Skin epidermis (tissue), 12 donors: ENCODE results near the gene SIRT2.
"Not testable (repeated sequence)": the region's sequence is repeated elsewhere in the genome, so short reads cannot be mapped to it uniquely, and the experiment has no call there.

Experiments used
- H3K27ac ChIP-seq, 21 experiments: fragments of 200-600 bp; sonication (generic) in 11 of 21; one replicate each; pipeline ENCODE4 v1.5.0; 2020; ENCODE audit warnings: mild to moderate bottlenecking in 3 of 21, inconsistent platforms in 2 of 21, moderate library complexity in 2 of 21
- H3K4me3 ChIP-seq, 7 experiments: fragments of 200-600 bp; sonication (generic) in 2 of 7; one replicate each; pipeline ENCODE4 v1.5.0; 2020; ENCODE audit warnings: inconsistent platforms in 2 of 7, mild to moderate bottlenecking in 2 of 7, moderate library complexity in 1 of 7

Gene SIRT2

GRCh38 chr19:38901683-38902082, 2.3 kb upstream of the SIRT2 start:
- Histone ChIP-seq H3K4me3 (no peak overlapping the region), H3K27ac (no peak overlapping the region)

GRCh38 chr19:38900743-38901190, 1.3 kb upstream of the SIRT2 start:
- H3K27ac ChIP-seq, result peak overlapping the region in 13 of 21 experiments; percentile 82 to 96 (median 90)
- peak overlapping the region in 5 of 7 experiments; percentile 73 to 92 (median 76) for H3K4me3 ChIP-seq

- H3K27ac ChIP-seq, result peak overlapping the region in 20 of 21 experiments; percentile 77 to 96 (median 90)
- H3K4me3 ChIP-seq, result peak overlapping the region; percentile 64 to 93 (median 76)
Measured at GRCh38 chr19:38900202-38900629, 798 bp upstream of the SIRT2 start.

- Histone ChIP-seq H3K27ac (peak overlapping the region; percentile 70 to 97 (median 89)), H3K4me3 (peak overlapping the region; percentile 64 to 93 (median 76))
Measured at GRCh38 chr19:38898788-38899446, 501 bp downstream of the SIRT2 start.

GRCh38 chr19:38894968-38895367, 4.5 kb downstream of the SIRT2 start:
- Histone ChIP-seq H3K4me3 (no peak overlapping the region), H3K27ac (no peak overlapping the region)

GRCh38 chr19:38893341-38893771, 6.1 kb downstream of the SIRT2 start:
- peak overlapping the region in 1 of 21 experiments; percentile 45 for H3K27ac ChIP-seq

GRCh38 chr19:38892841-38893240, 6.6 kb downstream of the SIRT2 start:
- Histone ChIP-seq H3K4me3 (no peak overlapping the region), H3K27ac (no peak overlapping the region)

More at GRCh38 chr19:38893341-38893771, 6.1 kb downstream of the SIRT2 start:
- H3K4me3 ChIP-seq, result no peak overlapping the region

GRCh38 chr19:38891771-38892170, 7.6 kb downstream of the SIRT2 start:
- Histone ChIP-seq H3K4me3 (no peak overlapping the region), H3K27ac (no peak overlapping the region)

- Histone ChIP-seq H3K27ac (no peak overlapping the region), H3K4me3 (no peak overlapping the region)
Measured at GRCh38 chr19:38890686-38891085, 8.7 kb downstream of the SIRT2 start.

- no peak overlapping the region for H3K4me3 ChIP-seq
- H3K27ac ChIP-seq, result no peak overlapping the region
Measured at GRCh38 chr19:38889803-38890202, 9.6 kb downstream of the SIRT2 start.

- no peak overlapping the region for H3K27ac ChIP-seq
Measured at GRCh38 chr19:38888876-38889275, 10.5 kb downstream of the SIRT2 start.

GRCh38 chr19:38884691-38885090, 14.7 kb downstream of the SIRT2 start:
- not testable (repeated sequence) for H3K27ac ChIP-seq, H3K4me3 ChIP-seq

More at GRCh38 chr19:38888876-38889275, 10.5 kb downstream of the SIRT2 start:
- no peak overlapping the region for H3K4me3 ChIP-seq

GRCh38 chr19:38883286-38883685, 16.1 kb downstream of the SIRT2 start:
- Histone ChIP-seq H3K27ac (no peak overlapping the region), H3K4me3 (no peak overlapping the region)

GRCh38 chr19:38880882-38881609, 18.4 kb downstream of the SIRT2 start:
- peak overlapping the region in 1 of 21 experiments; percentile 39 for H3K27ac ChIP-seq
- H3K4me3 ChIP-seq, result no peak overlapping the region

- H3K27ac ChIP-seq, result peak overlapping the region in 1 of 21 experiments; percentile 39
- no peak overlapping the region for H3K4me3 ChIP-seq
Measured at GRCh38 chr19:38880076-38880881, 19.1 kb downstream of the SIRT2 start.

- Histone ChIP-seq H3K27ac (peak overlapping the region in 10 of 21 experiments; percentile 26 to 97 (median 82)), H3K4me3 (no peak overlapping the region)
Measured at GRCh38 chr19:38879400-38879751, 20.0 kb downstream of the SIRT2 start.

- Histone ChIP-seq H3K4me3 (no peak overlapping the region), H3K27ac (peak overlapping the region in 20 of 21 experiments; percentile 48 to 97 (median 81))
Measured at GRCh38 chr19:38878575-38879399, 20.6 kb downstream of the SIRT2 start.

GRCh38 chr19:38877781-38878574, 21.4 kb downstream of the SIRT2 start, which contains the start of gene RINL:
RINL (minus strand) TSS chr19:38878275; CDS start chr19:38876742, 1,533 bp downstream.
- Histone ChIP-seq H3K27ac (peak within 1 kb of the TSS; percentile 1 to 97 (median 81)), H3K4me3 (peak within 1 kb of the TSS in 4 of 7 experiments; percentile 7 to 38 (median 16))
